OCI-M1 (cell line): Measurements from ENCODE around the gene SRSF6.
"Not testable (repeated sequence)": the region's sequence is repeated elsewhere in the genome, so short reads cannot be mapped to it uniquely, and the experiment has no call there.

Experiments
- DNase-seq: peaks from one replicate; lab custom pipeline; 2025; lab: John Stamatoyannopoulos, UW

Gene SRSF6

GRCh38 chr20:43477193-43477592 is 19.5 kb downstream of the SRSF6 start:
- DNase-seq: no peak

GRCh38 chr20:43477619-43478018 is 19.9 kb downstream of the SRSF6 start:
- DNase-seq: no peak

GRCh38 chr20:43490038-43490437 is 32.3 kb downstream of the SRSF6 start:
- no peak for DNase-seq

- no peak for DNase-seq
Observed at GRCh38 chr20:43492101-43492500, 34.4 kb downstream of the SRSF6 start.

- no peak for DNase-seq
Observed at GRCh38 chr20:43495388-43495787, 37.7 kb downstream of the SRSF6 start.

- DNase-seq: not testable (repeated sequence)
Observed at GRCh38 chr20:43502021-43502420, 44.3 kb downstream of the SRSF6 start.

- no peak for DNase-seq
Observed at GRCh38 chr20:43506238-43506637, 48.5 kb downstream of the SRSF6 start.

- DNase-seq: no peak
Observed at GRCh38 chr20:43507150-43508080, 49.7 kb downstream of the SRSF6 start, which contains the start of gene L3MBTL1. L3MBTL1 (plus strand) TSS chr20:43507697; CDS start chr20:43513504, 5,807 bp downstream.

GRCh38 chr20:43508106-43508505 is 50.4 kb downstream of the SRSF6 start:
- DNase-seq: no peak

- DNase-seq: no peak
Observed at GRCh38 chr20:43508604-43509040, 50.9 kb downstream of the SRSF6 start.

- DNase-seq: no peak
Observed at GRCh38 chr20:43511879-43512278, 54.2 kb downstream of the SRSF6 start.

GRCh38 chr20:43513372-43513930 is 55.8 kb downstream of the SRSF6 start:
- DNase-seq: no peak
